Testis (tissue), 2 donors: ENCODE data around the gene FLRT3.

ENCODE experiments used
- CTCF ChIP-seq, 3 experiments: fragments of 450-650 bp in 2 of 3; fragments of 200-600 bp in 1 of 3; sonication (generic) in 1 of 3; IDR thresholded peaks; one replicate each; pipeline ENCODE4 v1.5.1; 2016 to 2019; ENCODE audit warnings: antibody characterized with exemption in 3 of 3, mild to moderate bottlenecking in 2 of 3, moderate library complexity in 1 of 3
- POLR2A ChIP-seq: fragments of 450-650 bp; IDR thresholded peaks from one replicate; pipeline ENCODE4 v1.6.1; 2017; ENCODE audit warnings: antibody characterized with exemption, mild to moderate bottlenecking, moderate library complexity

DNA sequence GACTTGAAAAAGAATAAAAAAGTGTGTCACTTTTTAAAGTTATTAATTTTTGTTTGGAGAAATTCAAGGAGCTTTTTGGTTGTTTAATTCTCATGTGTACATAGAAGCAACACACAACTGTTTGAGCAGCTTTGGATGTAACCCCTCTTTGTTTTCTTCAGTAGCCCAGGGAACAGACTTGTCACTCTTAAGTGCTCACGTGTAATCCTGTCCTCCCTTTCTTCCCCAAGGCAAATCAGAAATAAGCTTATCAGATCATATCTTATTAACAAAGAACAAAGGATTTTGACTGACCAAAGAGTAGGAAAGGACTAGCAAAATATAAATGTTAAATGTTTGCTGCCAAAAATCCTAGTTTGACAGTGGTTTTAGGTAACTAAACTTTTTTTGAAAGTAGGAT is 7.3 kb upstream of the FLRT3 start:
- TF ChIP-seq POLR2A, result no peak
- no peak for TF ChIP-seq CTCF (IDR thresholded peaks at IDR 0.05)
